T-helper 1 cell (primary cell): Measurements from ENCODE around the gene EEF1A2.

ENCODE experiments used
- DNase-seq, 5 donors: peaks; one replicate each; pipeline ENCODE4 v3.0.0-alpha.2; 2012 to 2020

The EEF1A2 gene

DNA sequence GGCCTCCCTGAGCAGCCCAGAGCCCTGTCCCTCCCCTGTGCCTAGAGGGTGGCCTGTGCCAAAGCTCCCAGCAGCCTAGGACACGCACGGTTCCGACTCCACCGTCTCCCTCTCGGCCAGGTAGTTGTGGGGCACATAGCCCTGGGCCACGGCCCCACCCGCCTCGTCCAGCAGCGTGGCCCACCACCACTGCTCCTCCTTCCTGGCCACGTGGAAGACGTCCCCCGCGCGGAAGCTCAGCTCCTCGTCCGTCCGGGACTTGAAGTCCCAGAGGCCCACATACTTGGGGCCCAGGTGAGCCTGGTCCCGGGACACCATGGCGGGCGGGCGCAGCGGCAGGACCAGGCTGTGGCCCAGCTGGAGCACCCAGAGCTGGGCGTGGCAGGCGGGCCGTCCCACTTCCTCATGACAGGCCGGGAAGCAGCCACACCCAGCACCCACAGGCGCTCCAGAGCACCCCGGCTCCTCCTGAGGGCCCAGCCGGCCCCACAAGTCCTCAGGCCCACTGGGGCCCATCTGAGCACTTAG is 38.2 kb upstream of the EEF1A2 start, which contains the start of gene PTK6:
TSS of gene PTK6 (minus strand) at position 380 of the 528 bp plus-strand sequence. CDS start at position 318, 62 bp downstream.
- peak in 2 of 5 donors; percentile 9 to 58 for DNase-seq

DNA sequence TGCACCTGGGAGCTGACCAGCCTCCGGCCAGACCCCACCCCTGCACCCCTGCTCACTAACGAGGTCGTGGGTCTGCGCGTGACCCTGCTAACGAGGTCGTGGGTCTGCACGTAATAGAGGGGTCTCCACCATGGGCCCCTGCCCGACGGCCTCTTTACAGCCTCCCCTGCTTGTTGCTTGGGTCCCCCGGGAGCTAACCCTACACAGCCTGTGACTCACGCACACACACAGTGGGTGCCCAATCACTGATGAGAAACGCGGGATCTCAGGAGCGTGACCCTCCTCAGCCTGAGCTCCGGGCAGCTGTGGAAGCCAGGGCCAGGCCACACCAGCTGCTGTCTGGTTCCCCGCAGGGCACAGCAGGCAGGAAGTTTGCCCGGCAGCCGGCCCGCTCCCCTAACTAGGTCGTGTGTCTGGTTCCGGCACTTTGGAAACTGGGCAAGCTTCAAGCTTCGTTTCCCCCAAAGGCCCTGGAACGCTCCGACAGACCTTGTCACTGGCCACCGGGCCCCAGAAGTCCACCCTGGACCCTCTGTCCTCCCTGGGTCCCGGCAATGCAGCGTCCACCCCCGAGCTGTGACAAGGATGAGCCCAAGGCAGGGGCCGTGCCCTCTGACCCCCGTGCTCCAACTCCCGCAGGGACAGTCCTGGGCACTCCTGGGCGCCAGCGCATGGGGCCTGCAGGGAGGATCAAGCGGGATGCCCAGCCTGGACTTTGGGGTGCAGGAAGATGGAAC is 37.5 kb upstream of the EEF1A2 start:
- peak in 1 of 5 donors; percentile 5 for DNase-seq

DNA sequence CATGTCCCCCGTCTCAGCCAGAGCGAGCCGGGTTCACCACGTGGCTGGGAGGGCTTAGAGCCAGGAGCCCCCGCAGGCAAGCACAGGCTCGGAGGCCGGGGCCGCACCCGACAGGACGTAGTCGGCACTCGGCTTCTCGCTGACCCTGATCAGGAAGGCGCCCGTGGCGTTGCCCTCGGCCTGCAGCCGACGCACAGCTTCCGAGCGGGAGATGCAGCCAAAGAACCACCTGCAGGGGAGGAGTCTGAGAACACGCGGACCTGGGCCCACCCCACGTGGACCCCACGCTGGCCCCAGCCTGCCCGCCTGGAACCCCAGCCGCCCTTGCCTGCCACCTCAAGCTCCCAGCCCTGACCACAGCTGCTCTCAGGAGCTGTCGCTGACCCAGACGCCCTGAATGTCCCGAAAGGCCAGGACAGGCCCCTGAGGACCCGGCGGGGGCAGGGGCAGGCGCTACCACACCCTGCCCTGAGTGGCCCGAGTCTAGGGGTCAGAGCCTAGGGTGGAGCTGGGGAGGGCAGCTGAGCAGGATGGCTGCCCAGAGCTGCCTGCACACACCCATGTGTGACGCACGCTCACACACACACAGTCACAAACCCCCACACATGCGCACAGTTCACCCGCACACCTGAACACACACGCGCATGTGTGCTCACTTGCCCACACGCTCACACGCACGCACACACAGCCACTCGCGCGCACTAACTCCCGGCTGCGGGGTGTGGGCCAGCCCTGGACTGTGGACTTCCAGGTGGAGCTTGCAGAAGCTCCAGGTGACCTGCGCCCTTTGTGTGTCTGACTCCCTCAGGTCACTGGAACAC is 36.2 kb upstream of the EEF1A2 start:
- peak in 3 of 5 donors; percentile 7 to 27 (median 16) for DNase-seq

DNA sequence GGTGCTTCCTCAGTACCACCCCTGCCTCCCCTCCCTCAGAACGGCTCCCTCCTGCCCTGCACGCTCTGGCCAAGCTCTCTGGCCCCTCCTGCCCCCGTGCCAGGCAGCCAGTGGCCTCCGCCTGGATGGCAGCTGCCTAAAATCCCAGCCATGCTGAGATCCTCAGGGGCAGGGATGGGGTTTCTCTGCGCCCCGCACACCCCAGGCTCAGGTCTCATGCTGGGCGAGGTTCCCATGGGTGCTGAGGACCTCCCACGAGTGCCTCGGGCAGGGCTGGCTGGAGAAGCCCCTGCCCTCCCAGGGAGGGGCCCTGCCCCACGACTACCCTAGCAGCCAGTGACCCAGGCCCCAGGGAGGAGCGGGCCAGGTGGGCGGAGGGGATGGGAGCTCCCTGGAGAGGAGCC is 35.5 kb upstream of the EEF1A2 start:
- peak in 1 of 5 donors; percentile 12 for DNase-seq

DNA sequence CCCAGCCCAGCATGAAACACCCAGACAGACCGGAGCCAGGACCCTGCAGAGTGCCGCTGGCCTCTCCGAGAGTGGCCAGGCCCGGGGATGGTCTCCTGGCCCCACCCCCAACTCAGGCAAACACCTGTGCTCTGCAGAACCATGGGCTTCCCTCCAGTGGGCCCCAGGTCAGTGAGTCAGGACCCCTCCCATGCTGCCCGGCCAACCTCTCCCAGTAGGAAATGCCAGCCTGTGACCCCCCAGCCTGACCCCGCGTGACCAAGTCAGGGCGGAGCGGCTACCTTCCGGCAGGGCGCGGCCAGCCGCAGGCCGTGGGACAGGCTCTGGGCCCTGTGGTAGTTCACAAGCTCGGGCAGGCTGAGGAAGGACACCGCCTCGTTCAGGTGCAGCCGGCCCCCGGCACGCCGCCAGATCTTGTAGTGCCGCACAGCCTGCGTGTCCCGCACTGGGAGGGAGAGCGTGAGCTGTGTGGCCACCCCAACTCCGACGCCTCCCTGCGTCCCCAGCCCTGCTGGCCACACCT is 35.0 kb upstream of the EEF1A2 start:
- DNase-seq = peak in 2 of 5 donors; percentile 6 to 12

GRCh38 chr20:63533388-63533787 is 34.5 kb upstream of the EEF1A2 start:
- peak in 1 of 5 donors; percentile 9 for DNase-seq

- DNase-seq = peak in 2 of 5 donors; percentile 4 to 8
Measured at GRCh38 chr20:63532449-63532971, 33.6 kb upstream of the EEF1A2 start.

DNA sequence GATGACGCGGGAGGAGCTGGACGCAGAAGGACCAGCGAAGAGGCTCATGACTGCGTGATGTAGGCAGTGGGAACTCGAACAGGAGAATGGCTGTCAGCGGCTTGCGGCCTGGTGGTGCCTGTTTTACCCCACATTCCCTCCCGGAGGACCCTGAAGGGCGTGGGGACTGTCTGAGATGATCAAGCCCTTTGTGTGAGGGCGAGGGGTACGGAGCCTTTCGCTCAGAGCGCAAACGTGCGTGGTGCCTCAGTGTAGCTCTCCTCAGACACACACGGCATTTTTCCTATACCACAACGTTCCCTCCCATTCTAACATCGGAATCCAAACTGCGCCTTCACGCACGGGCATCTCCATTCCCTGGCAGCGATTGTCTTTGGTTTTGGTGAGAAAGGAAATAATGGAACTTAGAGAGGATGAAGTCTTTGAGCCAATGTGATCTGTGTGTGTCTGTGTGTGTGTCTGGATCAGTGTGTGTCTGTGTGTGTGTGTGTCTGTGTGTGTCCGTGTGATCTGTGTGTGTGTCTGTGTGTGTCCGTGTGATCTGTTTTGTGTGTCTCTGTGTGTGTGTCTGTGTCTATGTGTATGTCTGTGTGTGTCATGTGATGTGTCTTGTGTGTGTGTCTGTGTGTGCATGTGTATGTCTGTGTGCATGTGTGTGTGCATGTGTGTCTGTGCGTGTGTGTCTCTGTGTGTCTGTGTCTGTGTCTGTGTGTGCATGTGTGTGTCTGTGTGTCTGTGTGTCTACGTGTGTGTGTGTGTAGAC is 33.0 kb upstream of the EEF1A2 start:
- DNase-seq = no peak

DNA sequence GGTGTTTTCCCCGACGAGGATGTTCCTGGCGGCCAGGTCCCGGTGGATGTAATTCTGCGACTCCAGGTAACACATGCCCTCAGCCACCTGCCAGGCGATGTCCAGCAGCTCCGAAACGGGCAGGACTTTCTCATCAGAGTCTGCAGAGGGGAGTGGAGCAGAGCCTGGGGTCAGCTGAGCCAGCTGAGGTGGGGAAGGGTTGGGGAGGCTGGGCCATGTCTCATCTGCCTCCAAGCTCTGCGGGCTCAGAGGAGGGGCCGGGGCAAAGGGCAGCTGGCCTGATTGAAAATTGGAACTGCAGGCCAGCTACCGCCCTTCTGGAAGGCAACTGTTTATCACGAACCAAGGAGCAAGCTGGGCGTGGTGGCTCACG is 31.9 kb upstream of the EEF1A2 start:
- DNase-seq = no peak

GRCh38 chr20:63529861-63530787 is 31.2 kb upstream of the EEF1A2 start:
- peak in 1 of 5 donors; percentile 10 for DNase-seq

GRCh38 chr20:63529180-63529860 is 30.4 kb upstream of the EEF1A2 start:
- DNase-seq = peak in 1 of 5 donors; percentile 5

DNA sequence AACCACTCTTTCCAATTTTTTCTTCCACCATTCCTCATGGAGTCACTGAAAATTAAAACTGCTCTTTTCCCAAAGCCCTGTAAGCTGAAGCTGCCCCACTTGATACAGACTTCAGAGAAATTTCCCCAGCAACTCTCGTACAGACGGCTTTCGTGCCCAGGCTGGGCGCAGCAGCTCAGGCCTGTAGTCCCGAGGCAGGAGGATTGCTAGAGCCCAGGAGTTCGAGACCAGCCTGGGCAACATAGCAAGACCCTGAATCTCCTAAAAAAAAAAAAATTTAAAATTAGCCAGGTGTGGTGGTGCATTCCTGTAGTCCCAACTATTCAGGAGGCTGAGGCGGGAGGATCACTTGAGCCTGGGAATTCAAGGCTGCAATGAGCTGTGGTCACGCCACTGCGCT is 28.3 kb upstream of the EEF1A2 start:
- no peak for DNase-seq

GRCh38 chr20:63525971-63526370 is 27.1 kb upstream of the EEF1A2 start:
- no peak for DNase-seq

DNA sequence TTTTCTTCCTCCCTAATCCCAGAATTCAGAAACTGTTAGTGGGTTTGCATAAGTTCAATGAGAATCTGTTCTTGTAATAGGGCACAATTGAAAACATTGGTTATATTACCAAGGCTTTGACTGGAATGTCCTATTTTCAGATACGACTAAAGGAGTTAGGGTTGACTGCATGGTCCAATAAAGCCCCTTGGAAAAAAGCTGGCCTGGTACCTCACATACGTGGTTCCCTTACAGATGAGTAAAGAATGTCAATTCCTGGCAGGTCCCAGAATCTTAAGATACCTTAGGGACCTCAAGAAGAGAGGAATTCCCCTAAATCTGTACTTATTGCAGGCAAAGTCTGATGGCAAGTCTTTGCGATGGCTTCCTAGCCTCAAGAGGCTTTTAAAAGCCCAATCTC is 26.3 kb upstream of the EEF1A2 start:
- DNase-seq = no peak

DNA sequence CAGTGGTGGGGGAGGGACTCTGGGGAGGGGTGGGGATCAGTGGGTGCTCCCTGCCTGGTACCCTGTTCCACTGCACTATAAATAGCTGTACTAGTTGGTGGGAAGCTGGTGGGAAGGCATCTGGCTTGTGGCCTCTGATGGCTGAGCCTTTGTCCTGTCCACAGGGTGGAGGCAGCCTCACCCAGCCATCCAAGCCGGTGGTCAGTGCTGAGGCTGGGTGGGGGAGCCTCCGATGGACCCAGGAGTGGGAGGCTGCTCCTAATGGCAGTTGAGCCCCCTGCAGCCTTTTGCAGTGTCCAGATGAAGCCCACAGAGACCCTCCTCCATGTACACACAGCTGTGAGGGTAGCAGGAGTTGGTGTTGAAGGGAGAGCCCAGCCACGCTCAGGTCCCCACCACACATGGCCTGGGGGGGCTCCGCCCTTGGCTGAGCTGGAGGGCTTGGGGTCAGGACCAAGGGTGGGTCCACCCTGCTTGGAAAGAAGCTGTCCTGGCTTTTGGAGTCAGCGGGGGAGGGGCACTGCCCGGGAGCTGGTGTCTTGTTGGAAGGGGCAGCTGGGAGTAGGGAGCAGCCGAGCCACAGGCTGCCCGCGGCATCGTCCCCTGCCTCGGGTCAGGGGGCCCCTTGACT is 24.2 kb upstream of the EEF1A2 start:
- peak in 1 of 5 donors; percentile 10 for DNase-seq

DNA sequence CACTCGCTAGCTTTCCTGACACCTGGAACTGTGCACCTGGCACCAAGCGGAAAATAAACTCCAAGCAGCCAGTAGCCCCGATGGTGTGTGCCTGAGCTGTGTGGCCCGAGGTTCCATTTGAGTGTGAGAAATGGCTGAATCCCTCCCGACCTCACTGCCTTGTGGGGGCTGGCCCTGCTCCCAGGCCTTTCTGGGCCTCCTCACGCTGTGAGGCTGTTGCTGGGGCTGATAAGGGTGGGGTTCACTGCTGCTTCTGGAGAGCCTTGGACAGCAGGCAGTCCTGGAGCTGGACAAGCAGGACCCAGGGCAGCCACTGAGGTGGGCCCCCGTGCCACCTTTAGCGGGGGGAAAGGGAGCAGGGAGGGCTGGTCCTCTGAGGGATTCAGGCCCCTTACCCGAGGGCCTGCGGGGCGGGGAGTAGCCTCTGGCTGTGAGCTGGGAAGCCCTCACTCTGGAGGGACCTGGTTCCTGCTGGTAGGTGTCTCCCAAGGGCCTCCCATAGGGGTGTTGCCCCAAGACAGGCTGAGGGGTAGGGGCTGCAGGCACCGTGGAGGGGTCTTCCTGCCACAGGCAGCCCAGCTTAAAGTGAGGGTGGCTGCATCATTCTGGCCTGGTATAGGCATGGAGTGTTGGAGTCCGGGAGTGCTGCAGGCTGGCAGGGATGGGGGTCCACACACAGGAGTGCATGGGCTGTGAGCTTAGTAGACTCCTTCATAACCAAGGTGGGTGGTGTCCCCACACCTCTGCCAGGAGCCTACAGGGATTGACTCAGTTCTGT is 23.4 kb upstream of the EEF1A2 start:
- DNase-seq = peak in 2 of 5 donors; percentile 5 to 12

- DNase-seq = peak in 1 of 5 donors; percentile 6
Measured at GRCh38 chr20:63521602-63522001, 22.7 kb upstream of the EEF1A2 start.

GRCh38 chr20:63520934-63521601 is 22.2 kb upstream of the EEF1A2 start:
- DNase-seq = peak; percentile 36 to 75 (median 64)
